Measurements from ENCODE around the gene ZC3H7B. TPM values are rescaled to one million over a fixed set of nuclear protein-coding genes. Genes with fewer than 3 reads are reported as not detected.

The ZC3H7B gene
- total RNA-seq, 1 experiment from 2014 or later: 34.8 TPM

- Histone ChIP-seq H3K27me3 (ENCODE audit: low read length) (no peaks in the 10 kb centered on the region), H3F3A (ENCODE audit: low read length, unreplicated experiment) (no peaks in the 10 kb centered on the region), H3K9me2 (replicated peaks; ENCODE audit: low read length) (no peaks in the 10 kb centered on the region), H3K9me3 (ENCODE audit: low read length) (no peaks in the 10 kb centered on the region), H3K9ac (ENCODE audit: low read length) (no peak overlapping the region), H3K4me1 (ENCODE audit: insufficient read depth, low read length) (peaks cover 11% of the 10 kb centered on the region), H3K4me3 (ENCODE audit: low read length) (no peak overlapping the region), H2AFZ (ENCODE audit: low read length) (no peak overlapping the region), H3K4me2 (ENCODE audit: low read length) (no peak overlapping the region), H3K36me3 (ENCODE audit: low read depth, low read length) (no peaks in the 10 kb centered on the region), H3K79me2 (ENCODE audit: low read length) (no peaks in the 10 kb centered on the region), H3K27ac (ENCODE audit: low read length) (no peak overlapping the region), H4K20me1 (ENCODE audit: low read length) (no peaks in the 10 kb centered on the region)
- ATAC-seq: no peak
- ChIA-PET POLR2A (ENCODE audit: unreplicated experiment) (no interaction called here), CTCF (no interaction called here)
- TF ChIP-seq EZH2phosphoT487 (IDR thresholded peaks at IDR 0.05; ENCODE audit: borderline replicate concordance, low read length) (no peak), EZH2 (IDR thresholded peaks at IDR 0.05; ENCODE audit: low read length, unreplicated experiment) (no peak), CTCF (conservative IDR thresholded peaks at IDR 0.05; ENCODE audit: low read depth, low read length) (no peak)
- DNase-seq: no peak
- BruUV-seq (replicated peaks): no TSS peak
- intact Hi-C loops (cut with micrococcal nuclease): no loop called here
Observed at GRCh38 chr22:41364233-41364632, 62.9 kb downstream of the ZC3H7B start.

- TF ChIP-seq CTCF (conservative IDR thresholded peaks at IDR 0.05; ENCODE audit: low read depth, low read length): no peak
- TF ChIP-seq EZH2 (IDR thresholded peaks at IDR 0.05; ENCODE audit: low read length, unreplicated experiment): no peak
- no peak for TF ChIP-seq EZH2phosphoT487 (IDR thresholded peaks at IDR 0.05; ENCODE audit: borderline replicate concordance, low read length)
- no peak overlapping the region for H3K4me2 ChIP-seq (ENCODE audit: low read length)
- H3F3A ChIP-seq (ENCODE audit: low read length, unreplicated experiment): no peaks in the 10 kb centered on the region
- POLR2A ChIA-PET (ENCODE audit: unreplicated experiment): no interaction called here
- ATAC-seq: no peak
- no peaks in the 10 kb centered on the region for H4K20me1 ChIP-seq (ENCODE audit: low read length)
- peaks cover 11% of the 10 kb centered on the region for H3K4me1 ChIP-seq (ENCODE audit: insufficient read depth, low read length)
- H3K9me3 ChIP-seq (ENCODE audit: low read length): no peaks in the 10 kb centered on the region
- H2AFZ ChIP-seq (ENCODE audit: low read length): no peak overlapping the region
- H3K27ac ChIP-seq (ENCODE audit: low read length): no peak overlapping the region
- H3K27me3 ChIP-seq (ENCODE audit: low read length): no peaks in the 10 kb centered on the region
- CTCF ChIA-PET: interaction anchor here (0.6 kb wide), 1 partner anchor 84 kb away, joined by 5 read pairs; no protein-coding TSS in a partner anchor
- BruUV-seq (replicated peaks): no TSS peak
- H3K36me3 ChIP-seq (ENCODE audit: low read depth, low read length): no peaks in the 10 kb centered on the region
- DNase-seq: no peak
- no peak overlapping the region for H3K4me3 ChIP-seq (ENCODE audit: low read length)
- no peak overlapping the region for H3K9ac ChIP-seq (ENCODE audit: low read length)
- intact Hi-C loops (cut with micrococcal nuclease): no loop called here
- H3K79me2 ChIP-seq (ENCODE audit: low read length): no peaks in the 10 kb centered on the region
- no peaks in the 10 kb centered on the region for H3K9me2 ChIP-seq (replicated peaks; ENCODE audit: low read length)
Observed at GRCh38 chr22:41364955-41365354, 63.6 kb downstream of the ZC3H7B start.

GRCh38 chr22:41365425-41365824, 64.1 kb downstream of the ZC3H7B start:
- no peaks in the 10 kb centered on the region for H3K36me3 ChIP-seq (ENCODE audit: low read depth, low read length)
- no peaks in the 10 kb centered on the region for H4K20me1 ChIP-seq (ENCODE audit: low read length)
- no peak overlapping the region for H3K4me2 ChIP-seq (ENCODE audit: low read length)
- ChIA-PET CTCF (interaction anchor here (0.6 kb wide), 1 partner anchor 85 kb away, joined by 5 read pairs; no protein-coding TSS in a partner anchor), POLR2A (ENCODE audit: unreplicated experiment) (no interaction called here)
- H3K27ac ChIP-seq (ENCODE audit: low read length): no peak overlapping the region
- TF ChIP-seq EZH2 (IDR thresholded peaks at IDR 0.05; ENCODE audit: low read length, unreplicated experiment) (no peak), CTCF (conservative IDR thresholded peaks at IDR 0.05; ENCODE audit: low read depth, low read length) (no peak), EZH2phosphoT487 (IDR thresholded peaks at IDR 0.05; ENCODE audit: borderline replicate concordance, low read length) (no peak)
- BruUV-seq (replicated peaks): no TSS peak
- no peak overlapping the region for H2AFZ ChIP-seq (ENCODE audit: low read length)
- DNase-seq: no peak
- H3K79me2 ChIP-seq (ENCODE audit: low read length): no peaks in the 10 kb centered on the region
- H3K4me3 ChIP-seq (ENCODE audit: low read length): no peak overlapping the region
- H3K9me3 ChIP-seq (ENCODE audit: low read length): no peaks in the 10 kb centered on the region
- no peaks in the 10 kb centered on the region for H3K9me2 ChIP-seq (replicated peaks; ENCODE audit: low read length)
- H3F3A ChIP-seq (ENCODE audit: low read length, unreplicated experiment): no peaks in the 10 kb centered on the region
- H3K9ac ChIP-seq (ENCODE audit: low read length): no peak overlapping the region
- H3K4me1 ChIP-seq (ENCODE audit: insufficient read depth, low read length): peaks cover 11% of the 10 kb centered on the region
- intact Hi-C loops (cut with micrococcal nuclease): no loop called here
- no peaks in the 10 kb centered on the region for H3K27me3 ChIP-seq (ENCODE audit: low read length)
- no peak for ATAC-seq
